Endothelial cell (in vitro differentiated cells): Measurements from ENCODE around the gene UMAD1. TPM values are rescaled to one million over a fixed set of nuclear protein-coding genes. Genes with fewer than 3 reads are reported as not detected.

Experiments
- DNase-seq: peaks from one replicate; pipeline ENCODE4 v3.0.0; 2021; ENCODE audit warnings: low spot score
- H3K27ac Mint-ChIP-seq: one replicate; pipeline ENCODE4 v1.8.0; 2021; ENCODE audit warnings: mixed read lengths, inconsistent platforms; ENCODE audit not compliant: unreplicated experiment
- H3K27me3 Mint-ChIP-seq: one replicate; pipeline ENCODE4 v1.8.0; 2021; ENCODE audit warnings: mild to moderate bottlenecking, moderate library complexity, mixed read lengths, inconsistent platforms; ENCODE audit not compliant: unreplicated experiment
- H3K36me3 Mint-ChIP-seq: one replicate; pipeline ENCODE4 v1.8.0; 2021; ENCODE audit warnings: mild to moderate bottlenecking, low read depth, mixed read lengths, inconsistent platforms; ENCODE audit not compliant: unreplicated experiment
- H3K4me1 Mint-ChIP-seq: one replicate; pipeline ENCODE4 v1.8.0; 2021; ENCODE audit warnings: mild to moderate bottlenecking, mixed read lengths, inconsistent platforms; ENCODE audit not compliant: unreplicated experiment
- H3K4me3 Mint-ChIP-seq: one replicate; pipeline ENCODE4 v1.8.0; 2021; ENCODE audit warnings: mild to moderate bottlenecking, mixed read lengths, inconsistent platforms; ENCODE audit not compliant: unreplicated experiment
- H3K9me3 Mint-ChIP-seq: one replicate; pipeline ENCODE4 v1.8.0; 2021; ENCODE audit warnings: mixed read lengths, inconsistent platforms; ENCODE audit not compliant: unreplicated experiment
- total RNA-seq: library from RNA; stranded (reverse); fragmentation: NEBNext Ultra II Directional; extraction: Animal tissue kit (Norgen Biotek cat#: 25700); gene quantifications from one replicate; pipeline ENCODE4 v1.2.1, GENCODE V29; 2021; ENCODE audit not compliant: unreplicated experiment
- TF ChIP-seq, protein P1 (sequence below): fragments of 200-600 bp; sonication (generic); IDR thresholded peaks from one replicate; pipeline ENCODE4 v1.5.0; 2021; ENCODE audit warnings: antibody characterized with exemption; ENCODE audit not compliant: unreplicated experiment

Gene UMAD1
- total RNA-seq, 1 donor from 2014 or later: 5.7 TPM

DNA sequence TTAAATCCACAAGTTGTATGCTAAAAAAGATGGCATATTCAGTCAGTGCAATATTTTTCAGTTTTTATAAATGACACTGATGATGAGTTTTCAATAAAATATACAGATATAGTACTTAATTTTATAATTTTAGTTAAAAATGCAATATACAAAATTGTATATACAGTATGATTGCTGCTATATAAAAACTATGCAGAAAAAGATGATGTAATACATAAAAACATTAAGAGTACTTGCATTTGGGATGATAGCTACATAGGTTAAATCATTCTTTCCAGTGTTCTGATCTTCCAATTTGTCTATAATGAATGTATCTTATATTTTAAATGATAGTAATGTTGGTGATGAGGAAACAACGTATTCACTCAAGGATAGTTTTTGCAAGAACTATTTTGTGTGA, 169.8 kb downstream of the UMAD1 start:
- TF ChIP-seq, protein P1, sequence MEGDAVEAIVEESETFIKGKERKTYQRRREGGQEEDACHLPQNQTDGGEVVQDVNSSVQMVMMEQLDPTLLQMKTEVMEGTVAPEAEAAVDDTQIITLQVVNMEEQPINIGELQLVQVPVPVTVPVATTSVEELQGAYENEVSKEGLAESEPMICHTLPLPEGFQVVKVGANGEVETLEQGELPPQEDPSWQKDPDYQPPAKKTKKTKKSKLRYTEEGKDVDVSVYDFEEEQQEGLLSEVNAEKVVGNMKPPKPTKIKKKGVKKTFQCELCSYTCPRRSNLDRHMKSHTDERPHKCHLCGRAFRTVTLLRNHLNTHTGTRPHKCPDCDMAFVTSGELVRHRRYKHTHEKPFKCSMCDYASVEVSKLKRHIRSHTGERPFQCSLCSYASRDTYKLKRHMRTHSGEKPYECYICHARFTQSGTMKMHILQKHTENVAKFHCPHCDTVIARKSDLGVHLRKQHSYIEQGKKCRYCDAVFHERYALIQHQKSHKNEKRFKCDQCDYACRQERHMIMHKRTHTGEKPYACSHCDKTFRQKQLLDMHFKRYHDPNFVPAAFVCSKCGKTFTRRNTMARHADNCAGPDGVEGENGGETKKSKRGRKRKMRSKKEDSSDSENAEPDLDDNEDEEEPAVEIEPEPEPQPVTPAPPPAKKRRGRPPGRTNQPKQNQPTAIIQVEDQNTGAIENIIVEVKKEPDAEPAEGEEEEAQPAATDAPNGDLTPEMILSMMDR: no peak
- DNase-seq: no peak
- no peak overlapping the region for H3K27ac Mint-ChIP-seq
- no peak overlapping the region for H3K4me3 Mint-ChIP-seq
- H3K4me1 Mint-ChIP-seq: no peaks in the 10 kb centered on the region
- no peaks in the 10 kb centered on the region for H3K9me3 Mint-ChIP-seq
- H3K27me3 Mint-ChIP-seq: no peaks in the 10 kb centered on the region
- H3K36me3 Mint-ChIP-seq: no peaks in the 10 kb centered on the region

DNA sequence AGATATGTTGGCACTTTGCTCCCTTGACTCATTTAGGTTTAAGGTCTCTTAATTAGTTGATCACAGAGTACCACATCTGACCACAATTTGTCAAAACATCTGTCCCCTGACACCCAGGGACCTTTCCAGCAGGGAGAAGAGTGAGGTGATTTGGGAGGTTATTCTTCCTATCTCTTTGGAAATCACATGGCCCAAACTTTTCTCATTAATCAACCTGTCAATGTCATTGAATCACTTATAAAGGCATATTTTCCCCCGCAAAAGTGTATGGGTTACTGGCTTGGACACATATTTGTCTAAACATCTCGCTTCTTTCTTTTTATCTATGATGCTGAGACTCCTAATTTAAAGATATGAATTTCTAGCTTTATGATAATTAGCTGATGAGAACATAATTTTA, 170.3 kb downstream of the UMAD1 start:
- Mint-ChIP-seq H3K9me3 (no peaks in the 10 kb centered on the region), H3K27me3 (no peaks in the 10 kb centered on the region), H3K4me3 (no peak overlapping the region), H3K36me3 (no peaks in the 10 kb centered on the region), H3K27ac (no peak overlapping the region), H3K4me1 (no peaks in the 10 kb centered on the region)
- no peak for DNase-seq
- TF ChIP-seq, protein P1: no peak

DNA sequence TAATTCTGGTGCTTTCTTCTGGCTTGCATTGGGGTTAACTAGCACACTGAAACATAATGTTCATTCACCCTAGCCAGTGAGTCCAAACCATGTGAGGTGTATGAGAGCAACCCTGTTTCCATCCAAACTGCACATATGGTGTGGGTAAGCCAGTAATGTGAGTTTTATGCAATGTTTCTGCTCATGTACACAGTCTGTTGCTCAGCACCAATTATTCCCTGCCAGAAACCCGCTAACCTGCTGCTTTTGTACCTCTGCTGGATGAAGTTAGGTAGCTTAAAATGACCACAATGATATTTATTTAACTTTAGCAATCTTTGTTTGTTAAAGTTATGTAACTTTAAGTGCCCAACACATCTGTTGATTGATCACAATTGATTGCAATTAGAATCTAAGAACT, 171.6 kb downstream of the UMAD1 start:
- no peak for DNase-seq
- H3K36me3 Mint-ChIP-seq: no peaks in the 10 kb centered on the region
- no peaks in the 10 kb centered on the region for H3K9me3 Mint-ChIP-seq
- TF ChIP-seq, protein P1: no peak
- no peaks in the 10 kb centered on the region for H3K27me3 Mint-ChIP-seq
- no peaks in the 10 kb centered on the region for H3K4me1 Mint-ChIP-seq
- no peak overlapping the region for H3K4me3 Mint-ChIP-seq
- no peak overlapping the region for H3K27ac Mint-ChIP-seq

DNA sequence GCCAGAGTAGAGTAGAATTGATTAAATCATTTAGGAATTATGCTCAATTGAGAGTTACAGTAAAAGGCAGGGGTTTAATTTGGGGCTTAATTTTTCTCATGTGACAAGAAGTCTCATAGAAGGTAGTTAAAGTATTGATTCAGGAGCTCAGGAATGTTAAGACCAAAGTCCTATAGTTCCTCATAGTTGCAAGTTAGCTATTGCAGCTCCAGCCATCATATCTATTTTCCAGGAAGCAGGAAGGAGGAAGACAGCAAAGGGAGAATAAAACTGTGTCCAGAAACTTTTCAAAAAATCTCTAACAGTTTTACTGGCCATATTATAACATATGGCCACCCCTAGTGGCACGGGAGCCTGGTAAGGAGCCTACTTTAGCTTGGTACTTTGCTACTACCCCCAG, 174.8 kb downstream of the UMAD1 start:
- no peak overlapping the region for H3K4me3 Mint-ChIP-seq
- H3K4me1 Mint-ChIP-seq: no peaks in the 10 kb centered on the region
- H3K27me3 Mint-ChIP-seq: no peaks in the 10 kb centered on the region
- no peaks in the 10 kb centered on the region for H3K36me3 Mint-ChIP-seq
- no peaks in the 10 kb centered on the region for H3K9me3 Mint-ChIP-seq
- no peak overlapping the region for H3K27ac Mint-ChIP-seq
- DNase-seq: no peak
- TF ChIP-seq, protein P1: no peak

DNA sequence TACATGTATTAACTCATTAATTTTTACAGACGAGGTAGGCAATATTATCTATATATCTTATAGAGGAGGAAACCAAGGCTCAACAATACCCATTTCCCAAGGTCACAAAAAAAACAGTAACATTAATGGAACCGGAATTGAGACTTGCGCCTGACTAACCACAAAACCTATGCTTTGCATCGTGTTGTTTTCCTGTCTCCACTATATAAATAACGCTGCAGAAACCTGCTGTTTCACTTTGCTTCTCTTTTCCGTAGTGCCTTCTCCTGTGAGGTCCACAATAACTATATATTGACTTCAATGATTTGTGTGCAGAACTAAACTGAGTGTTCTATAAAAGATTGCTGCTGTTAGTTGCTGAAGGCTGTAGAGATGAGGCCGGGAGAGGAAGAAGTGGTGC, 175.5 kb downstream of the UMAD1 start:
- H3K4me1 Mint-ChIP-seq: no peaks in the 10 kb centered on the region
- TF ChIP-seq, protein P1: no peak
- no peak for DNase-seq
- no peak overlapping the region for H3K27ac Mint-ChIP-seq
- H3K36me3 Mint-ChIP-seq: no peaks in the 10 kb centered on the region
- H3K27me3 Mint-ChIP-seq: no peaks in the 10 kb centered on the region
- H3K9me3 Mint-ChIP-seq: no peaks in the 10 kb centered on the region
- no peak overlapping the region for H3K4me3 Mint-ChIP-seq
